Testis (tissue), 3 donors: Measurements from ENCODE around the gene ZFPM1. TPM values are rescaled to one million over a fixed set of nuclear protein-coding genes. Genes with fewer than 3 reads are reported as not detected.
A peak's percentile ranks its signal among the peaks of the same experiment; 100 is the strongest.
"Not testable (repeated sequence)": the region's sequence is repeated elsewhere in the genome, so short reads cannot be mapped to it uniquely, and the experiment has no call there.

Source experiments
- DNase-seq: peaks from one replicate; pipeline ENCODE4 v3.0.0-alpha.2; 2019
- H3K27ac ChIP-seq, 2 donors: fragments of 200-600 bp; sonication (generic); one replicate each; pipeline ENCODE4 v1.5.1; 2019
- H3K27me3 ChIP-seq: fragments of 200-600 bp; sonication (generic); one replicate; pipeline ENCODE4 v1.5.1; 2019
- H3K36me3 ChIP-seq: fragments of 200-600 bp; sonication (generic); one replicate; pipeline ENCODE4 v1.5.1; 2017; ENCODE audit warnings: low read depth; ENCODE audit errors: missing control alignments
- H3K4me1 ChIP-seq: fragments of 200-600 bp; sonication (generic); one replicate; pipeline ENCODE4 v1.5.1; 2019
- H3K4me3 ChIP-seq, 2 donors: fragments of 200-600 bp; sonication (generic); one replicate each; pipeline ENCODE4 v1.5.1; 2017 to 2019
- H3K9me3 ChIP-seq: fragments of 200-600 bp; sonication (generic); one replicate; pipeline ENCODE4 v1.5.1; 2017
- CTCF ChIP-seq, 3 experiments: fragments of 450-650 bp in 2 of 3; fragments of 200-600 bp in 1 of 3; sonication (generic) in 1 of 3; IDR thresholded peaks; one replicate each; pipeline ENCODE4 v1.5.1; 2016 to 2019; ENCODE audit warnings: antibody characterized with exemption in 3 of 3, mild to moderate bottlenecking in 2 of 3, moderate library complexity in 1 of 3
- POLR2A ChIP-seq: fragments of 450-650 bp; IDR thresholded peaks from one replicate; pipeline ENCODE4 v1.6.1; 2017; ENCODE audit warnings: antibody characterized with exemption, mild to moderate bottlenecking, moderate library complexity
- WGBS, 2 donors: methylation state at CpG; one replicate each; pipeline ENCODE4 v1.1.5; 2018; 5-methylcytosine and 5-hydroxymethylcytosine counted together
- intact Hi-C: fragments of 100-400 bp; cut with DNase I; formaldehyde crosslinking; loops from one replicate; pipeline ENCODE4 v1.15.1; 2023; ENCODE audit warnings: low total_unique reads
- polyA plus RNA-seq: library from polyadenylated mRNA; stranded (reverse); fragments of 350-450 nt; fragmentation: Illumina TruSeq; extraction: RNeasy Lipid Tissue Mini Kit (QIAGEN cat#74804); gene quantifications from one replicate; pipeline ENCODE4 v1.2.3, GENCODE V29; 2014; ENCODE audit warnings: low read depth, low replicate concordance; ENCODE audit not compliant: insufficient read depth
- total RNA-seq, 2 donors: library from RNA; depleted of rRNA; stranded (reverse); fragments of >200 nt; gene quantifications; one replicate each; pipeline ENCODE4 v1.2.3, GENCODE V29; 2016

ZFPM1 gene
- total and polyA plus RNA-seq, 3 donors from 2014 or later: 12.8 to 25.1 (median 23.9) TPM

- H3K27ac ChIP-seq: no peak overlapping the region
- H3K4me3 ChIP-seq: no peak overlapping the region
- intact Hi-C loops: no loop called here
- no peaks in the 10 kb centered on the region for H3K9me3 ChIP-seq
- TF ChIP-seq POLR2A (no peak), CTCF (IDR thresholded peaks at IDR 0.05) (no peak)
- WGBS, 2 donors: 79 to 89% methylated on average over 13 of the region's 13 CpGs
- no peaks in the 10 kb centered on the region for H3K36me3 ChIP-seq
- no peaks in the 10 kb centered on the region for H3K27me3 ChIP-seq
- DNase-seq: no peak
- peaks cover 30% of the 10 kb centered on the region for H3K4me1 ChIP-seq
Measured at GRCh38 chr16:88466949-88467348, 13.9 kb downstream of the ZFPM1 start.

GRCh38 chr16:88467541-88467944 is 14.5 kb downstream of the ZFPM1 start:
- intact Hi-C loops: no loop called here
- Histone ChIP-seq H3K27me3 (no peaks in the 10 kb centered on the region), H3K4me3 (no peak overlapping the region), H3K9me3 (no peaks in the 10 kb centered on the region), H3K27ac (no peak overlapping the region), H3K36me3 (no peaks in the 10 kb centered on the region), H3K4me1 (peaks cover 26% of the 10 kb centered on the region)
- TF ChIP-seq CTCF (IDR thresholded peaks at IDR 0.05) (no peak), POLR2A (no peak)
- DNase-seq: no peak
- 52 to 71% methylated on average over 16 to 18 of the region's 18 CpGs for WGBS, 2 donors

GRCh38 chr16:88468275-88469129 is 15.4 kb downstream of the ZFPM1 start:
- peak; percentile 62 for DNase-seq

GRCh38 chr16:88469615-88470395 is 16.7 kb downstream of the ZFPM1 start:
- no peak for TF ChIP-seq CTCF (IDR thresholded peaks at IDR 0.05)
- TF ChIP-seq POLR2A: no peak
- H3K9me3 ChIP-seq: no peaks in the 10 kb centered on the region
- DNase-seq: no peak
- H3K4me3 ChIP-seq: no peak overlapping the region
- intact Hi-C loops: no loop called here
- no peaks in the 10 kb centered on the region for H3K27me3 ChIP-seq
- peaks cover 30% of the 10 kb centered on the region for H3K4me1 ChIP-seq
- 84 to 86% methylated on average over 17 to 19 of the region's 19 CpGs for WGBS, 2 donors
- H3K36me3 ChIP-seq: no peaks in the 10 kb centered on the region
- no peak overlapping the region for H3K27ac ChIP-seq

More at GRCh38 chr16:88468275-88469129, 15.4 kb downstream of the ZFPM1 start:
- Histone ChIP-seq H3K9me3 (no peaks in the 10 kb centered on the region), H3K4me1 (peaks cover 28% of the 10 kb centered on the region), H3K36me3 (no peaks in the 10 kb centered on the region), H3K27me3 (no peaks in the 10 kb centered on the region), H3K4me3 (no peak overlapping the region), H3K27ac (no peak overlapping the region)
- 48 to 50% methylated on average over 8 to 20 of the region's 20 CpGs for WGBS, 2 donors
- intact Hi-C loops: no loop called here
- TF ChIP-seq CTCF (IDR thresholded peaks at IDR 0.05): no peak
- TF ChIP-seq POLR2A: no peak

GRCh38 chr16:88470396-88470680 is 17.3 kb downstream of the ZFPM1 start:
- 79 to 95% methylated on average over 8 to 10 of the region's 13 CpGs for WGBS, 2 donors
- intact Hi-C loops: not testable (repeated sequence)

GRCh38 chr16:88470696-88471095 is 17.6 kb downstream of the ZFPM1 start:
- intact Hi-C loops, H3K27me3 ChIP-seq, H3K4me3 ChIP-seq, H3K27ac ChIP-seq, DNase-seq, H3K9me3 ChIP-seq, H3K36me3 ChIP-seq: not testable (repeated sequence)
- 84 to 90% methylated on average over 19 to 24 of the region's 24 CpGs for WGBS, 2 donors
- H3K4me1 ChIP-seq: peaks cover 28% of the 10 kb centered on the region

More at GRCh38 chr16:88470396-88470680, 17.3 kb downstream of the ZFPM1 start:
- H3K27me3 ChIP-seq, H3K27ac ChIP-seq, DNase-seq, H3K4me3 ChIP-seq, H3K9me3 ChIP-seq, H3K36me3 ChIP-seq: not testable (repeated sequence)
- peaks cover 28% of the 10 kb centered on the region for H3K4me1 ChIP-seq
